Fibroblast of pulmonary artery (primary cell): ENCODE data around the gene ASPRV1.

Experiments used
- DNase-seq: peaks from one replicate; pipeline ENCODE4 v3.0.0-alpha.2; 2010; ENCODE audit warnings: low read depth
- H3K4me3 ChIP-seq: replicated peaks from 2 replicates; pipeline ENCODE4 v1.5.1; 2011; ENCODE audit warnings: low read depth, mild to moderate bottlenecking, control low read depth, low read length, moderate library complexity
- TF ChIP-seq, protein P1 (sequence below): IDR thresholded peaks from 2 replicates; pipeline ENCODE4 v1.5.1; 2011; ENCODE audit warnings: mild to moderate bottlenecking, control low read depth, low read length, inconsistent platforms; ENCODE audit errors: missing control alignments

Gene ASPRV1

DNA sequence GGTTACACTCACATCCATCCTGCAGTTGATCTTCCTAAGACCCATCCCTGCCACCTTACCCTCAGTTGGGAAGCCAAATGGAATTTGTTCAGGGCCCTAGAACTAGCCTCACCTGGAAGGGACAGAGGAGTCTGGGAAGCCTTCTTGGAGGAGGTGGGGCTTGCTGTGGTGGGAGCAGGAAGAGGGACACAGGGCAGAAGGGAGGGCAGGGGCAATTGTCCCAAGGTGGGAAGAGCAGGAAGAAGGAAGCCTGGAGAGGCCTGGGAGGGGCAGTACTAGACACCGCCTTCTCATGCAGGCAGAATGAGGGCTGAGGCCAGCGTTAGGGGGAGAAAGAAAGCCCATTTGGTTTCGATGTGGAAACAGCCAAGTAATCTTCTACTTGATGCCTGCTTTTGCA lies 34.1 kb upstream of the ASPRV1 start:
- TF ChIP-seq, protein P1, sequence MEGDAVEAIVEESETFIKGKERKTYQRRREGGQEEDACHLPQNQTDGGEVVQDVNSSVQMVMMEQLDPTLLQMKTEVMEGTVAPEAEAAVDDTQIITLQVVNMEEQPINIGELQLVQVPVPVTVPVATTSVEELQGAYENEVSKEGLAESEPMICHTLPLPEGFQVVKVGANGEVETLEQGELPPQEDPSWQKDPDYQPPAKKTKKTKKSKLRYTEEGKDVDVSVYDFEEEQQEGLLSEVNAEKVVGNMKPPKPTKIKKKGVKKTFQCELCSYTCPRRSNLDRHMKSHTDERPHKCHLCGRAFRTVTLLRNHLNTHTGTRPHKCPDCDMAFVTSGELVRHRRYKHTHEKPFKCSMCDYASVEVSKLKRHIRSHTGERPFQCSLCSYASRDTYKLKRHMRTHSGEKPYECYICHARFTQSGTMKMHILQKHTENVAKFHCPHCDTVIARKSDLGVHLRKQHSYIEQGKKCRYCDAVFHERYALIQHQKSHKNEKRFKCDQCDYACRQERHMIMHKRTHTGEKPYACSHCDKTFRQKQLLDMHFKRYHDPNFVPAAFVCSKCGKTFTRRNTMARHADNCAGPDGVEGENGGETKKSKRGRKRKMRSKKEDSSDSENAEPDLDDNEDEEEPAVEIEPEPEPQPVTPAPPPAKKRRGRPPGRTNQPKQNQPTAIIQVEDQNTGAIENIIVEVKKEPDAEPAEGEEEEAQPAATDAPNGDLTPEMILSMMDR = no peak
- no peak overlapping the region for H3K4me3 ChIP-seq
- no peak for DNase-seq

DNA sequence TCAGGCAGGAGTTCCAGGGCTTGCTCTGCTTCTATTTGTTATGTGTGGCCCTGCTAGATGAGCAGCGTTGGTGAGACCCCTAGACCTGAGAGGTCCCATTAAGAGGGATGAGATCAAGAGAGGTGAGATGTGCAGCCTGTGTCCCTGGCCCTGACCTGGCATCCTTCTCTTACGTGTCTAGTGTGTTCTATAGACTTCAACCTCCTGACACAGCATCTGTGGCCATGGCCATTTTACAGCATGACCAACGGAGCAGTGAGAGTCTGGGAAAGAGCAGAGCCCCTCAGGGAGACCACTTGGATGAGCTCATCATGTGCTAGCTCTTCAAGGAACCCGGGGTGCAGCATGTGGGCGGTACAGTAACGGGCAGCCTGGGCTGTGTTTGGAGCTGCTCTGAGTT lies 32.7 kb upstream of the ASPRV1 start:
- TF ChIP-seq, protein P1 = no peak
- no peak overlapping the region for H3K4me3 ChIP-seq
- DNase-seq = no peak

DNA sequence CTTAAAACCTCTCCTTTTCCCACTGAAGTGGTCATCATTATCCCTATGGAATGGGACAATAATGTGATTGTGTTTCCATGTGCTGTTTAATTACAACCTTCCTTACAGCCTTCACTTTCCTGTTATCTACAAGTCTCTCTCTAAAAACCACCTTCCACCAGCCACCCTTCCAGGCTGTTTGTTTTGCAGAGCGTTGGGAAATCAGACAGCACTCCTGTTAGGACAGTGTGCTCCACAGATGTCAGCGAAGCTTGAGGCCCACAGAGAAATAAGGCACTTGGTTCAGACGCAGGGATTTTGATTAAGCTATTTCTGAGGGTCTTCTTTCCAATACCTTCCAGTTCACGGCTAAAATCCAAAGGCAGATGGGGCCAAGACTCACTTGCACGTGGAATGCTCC lies 32.3 kb upstream of the ASPRV1 start:
- H3K4me3 ChIP-seq = no peak overlapping the region
- DNase-seq = no peak
- TF ChIP-seq, protein P1 = no peak

DNA sequence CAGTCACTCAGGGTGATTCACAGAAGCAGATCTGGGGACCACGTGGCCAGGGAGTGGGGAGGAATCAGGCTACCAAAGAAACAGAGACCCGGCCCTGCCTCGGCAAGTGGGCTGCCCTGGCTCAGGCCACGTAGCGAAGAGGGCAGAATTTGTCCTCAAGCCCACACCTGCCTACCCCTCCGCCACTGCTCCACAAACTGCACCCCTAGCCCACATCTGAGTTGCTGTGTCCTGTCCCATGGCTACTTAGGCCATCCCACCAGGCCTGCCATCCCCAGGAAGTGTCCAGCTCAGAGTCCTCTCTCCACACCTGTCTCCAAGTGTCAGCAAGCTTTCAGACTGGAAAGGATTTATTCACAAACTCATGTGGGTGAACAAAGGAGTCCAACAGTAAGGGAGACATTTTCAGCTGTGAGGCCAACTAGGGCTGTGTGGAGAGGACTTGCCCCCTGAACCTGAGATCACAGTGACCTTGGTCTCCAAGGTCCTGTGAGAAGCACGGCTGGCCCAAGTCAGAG lies 31.7 kb upstream of the ASPRV1 start:
- no peak overlapping the region for H3K4me3 ChIP-seq
- TF ChIP-seq, protein P1 = no peak
- DNase-seq = no peak

DNA sequence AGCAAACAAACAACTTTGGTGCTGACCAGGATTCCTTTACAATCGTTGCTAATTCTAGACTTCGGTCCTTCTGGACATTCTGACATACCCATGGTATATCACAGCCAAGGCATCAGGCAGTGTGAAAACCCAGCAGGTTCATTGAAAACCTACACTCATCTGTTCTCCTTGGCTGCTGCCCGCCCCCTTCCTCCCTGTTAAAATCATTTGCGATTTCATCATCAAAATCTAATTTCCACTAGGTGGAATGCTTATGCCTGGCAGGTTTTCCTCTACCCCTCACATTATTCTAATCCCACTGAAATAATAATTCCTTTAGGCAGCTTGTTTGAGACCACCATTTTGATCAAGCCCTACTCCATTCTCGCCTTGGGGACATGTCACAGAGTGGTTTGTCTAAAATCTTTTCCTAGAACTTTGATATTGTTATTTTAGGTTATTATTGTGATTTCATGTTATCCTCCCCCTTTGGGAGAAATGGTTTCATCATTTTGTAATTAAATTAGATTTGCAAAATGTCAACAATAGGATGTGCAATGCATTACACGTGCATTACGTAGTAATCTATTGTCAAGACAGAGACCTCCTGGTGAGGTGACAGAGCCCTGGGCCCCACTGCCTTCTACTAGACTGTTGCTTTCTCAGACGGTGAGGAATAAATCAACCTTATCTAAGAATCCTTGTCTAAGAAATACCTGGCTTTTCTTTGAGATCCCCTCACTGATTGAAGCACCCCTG lies 31.0 kb upstream of the ASPRV1 start:
- TF ChIP-seq, protein P1 = no peak
- H3K4me3 ChIP-seq = no peak overlapping the region
- no peak for DNase-seq

DNA sequence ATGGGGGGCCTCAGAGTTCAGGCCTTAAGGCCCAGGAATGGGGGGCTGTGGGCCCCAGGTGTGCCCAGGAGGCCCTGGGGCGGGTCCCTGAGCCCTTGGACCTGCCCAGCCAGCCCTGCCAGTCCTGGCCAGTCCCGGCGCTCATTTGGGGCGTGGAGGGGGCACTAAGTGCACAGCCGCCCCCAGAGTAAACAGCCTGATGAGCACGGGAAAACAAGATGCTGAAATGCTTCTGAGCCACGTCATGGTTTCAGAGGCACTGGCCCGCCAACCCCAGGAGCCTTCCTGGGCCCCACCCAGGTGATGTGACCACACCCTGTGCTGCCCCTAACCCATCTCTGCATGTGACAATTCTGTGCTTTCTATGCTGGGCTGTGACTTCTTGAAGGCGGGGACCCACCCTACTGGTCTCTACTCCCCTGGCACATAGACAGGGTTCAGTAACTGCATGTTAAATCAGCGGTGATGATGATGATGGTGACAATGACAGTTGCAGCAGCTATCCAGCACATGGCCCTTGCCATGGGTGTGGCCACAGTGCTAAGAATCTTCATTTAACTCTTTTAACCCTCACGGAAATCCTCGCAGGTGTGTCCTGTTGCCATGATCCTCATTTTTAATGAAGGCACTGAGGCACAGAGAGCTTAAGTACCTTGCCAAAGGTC lies 28.1 kb upstream of the ASPRV1 start:
- TF ChIP-seq, protein P1 = no peak
- no peak overlapping the region for H3K4me3 ChIP-seq
- DNase-seq = no peak
